Neural progenitor cell (in vitro differentiated cells): ENCODE results near the gene KAZN.

Experiments
- CTCF ChIP-seq: fragments of 200-600 bp; sonication (generic); IDR thresholded peaks from 2 replicates; pipeline ENCODE4 v1.5.1; 2017; ENCODE audit warnings: antibody characterized with exemption, mild to moderate bottlenecking
- EZH2 ChIP-seq: fragments of 200-600 bp; sonication (generic); IDR thresholded peaks from 2 replicates; pipeline ENCODE4 v1.6.1; 2017; ENCODE audit warnings: antibody characterized with exemption, mild to moderate bottlenecking, moderate library complexity
- EZH2phosphoT487 ChIP-seq: fragments of 200-600 bp; sonication (generic); IDR thresholded peaks from 2 replicates; pipeline ENCODE4 v1.6.1; 2017; ENCODE audit warnings: antibody characterized with exemption

GRCh38 chr1:14872762-14873161, 274.3 kb downstream of the KAZN start:
- no peak for TF ChIP-seq CTCF
- TF ChIP-seq EZH2: no peak
- TF ChIP-seq EZH2phosphoT487: no peak
